Middle frontal gyrus (tissue), 1 donor: Measurements from ENCODE around the gene ASIC3.
"Not testable (repeated sequence)": the region's sequence is repeated elsewhere in the genome, so short reads cannot be mapped to it uniquely, and the experiment has no call there.

Experiments used
- DNase-seq: peaks from one replicate; pipeline ENCODE4 v3.0.0-alpha.2; 2015; ENCODE audit warnings: low spot score; ENCODE audit errors: extremely low spot score

Gene ASIC3

DNA sequence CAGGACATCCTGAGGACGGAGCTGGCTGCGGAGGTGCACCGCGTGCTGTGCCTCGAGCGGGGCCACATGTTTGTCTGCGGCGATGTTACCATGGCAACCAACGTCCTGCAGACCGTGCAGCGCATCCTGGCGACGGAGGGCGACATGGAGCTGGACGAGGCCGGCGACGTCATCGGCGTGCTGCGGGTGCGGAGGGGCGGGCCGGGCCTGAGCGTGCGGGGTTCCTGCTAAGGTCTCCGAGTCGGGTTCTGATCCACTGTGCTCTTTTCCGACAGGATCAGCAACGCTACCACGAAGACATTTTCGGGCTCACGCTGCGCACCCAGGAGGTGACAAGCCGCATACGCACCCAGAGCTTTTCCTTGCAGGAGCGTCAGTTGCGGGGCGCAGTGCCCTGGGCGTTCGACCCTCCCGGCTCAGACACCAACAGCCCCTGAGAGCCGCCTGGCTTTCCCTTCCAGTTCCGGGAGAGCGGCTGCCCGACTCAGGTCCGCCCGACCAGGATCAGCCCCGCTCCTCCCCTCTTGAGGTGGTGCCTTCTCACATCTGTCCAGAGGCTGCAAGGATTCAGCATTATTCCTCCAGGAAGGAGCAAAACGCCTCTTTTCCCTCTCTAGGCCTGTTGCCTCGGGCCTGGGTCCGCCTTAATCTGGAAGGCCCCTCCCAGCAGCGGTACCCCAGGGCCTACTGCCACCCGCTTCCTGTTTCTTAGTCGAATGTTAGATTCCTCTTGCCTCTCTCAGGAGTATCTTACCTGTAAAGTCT, 34.4 kb upstream of the ASIC3 start:
- DNase-seq, result peak; percentile 60

- no peak for DNase-seq
Measured at GRCh38 chr7:151014950-151015349, 33.4 kb upstream of the ASIC3 start.

- DNase-seq, result no peak
Measured at GRCh38 chr7:151015967-151016366, 32.4 kb upstream of the ASIC3 start.

GRCh38 chr7:151016505-151016904, 31.8 kb upstream of the ASIC3 start:
- DNase-seq, result no peak

GRCh38 chr7:151016942-151017341, 31.4 kb upstream of the ASIC3 start:
- DNase-seq, result no peak

GRCh38 chr7:151017370-151017952, 30.9 kb upstream of the ASIC3 start:
- no peak for DNase-seq

GRCh38 chr7:151017953-151018420, 30.3 kb upstream of the ASIC3 start:
- DNase-seq, result no peak

DNA sequence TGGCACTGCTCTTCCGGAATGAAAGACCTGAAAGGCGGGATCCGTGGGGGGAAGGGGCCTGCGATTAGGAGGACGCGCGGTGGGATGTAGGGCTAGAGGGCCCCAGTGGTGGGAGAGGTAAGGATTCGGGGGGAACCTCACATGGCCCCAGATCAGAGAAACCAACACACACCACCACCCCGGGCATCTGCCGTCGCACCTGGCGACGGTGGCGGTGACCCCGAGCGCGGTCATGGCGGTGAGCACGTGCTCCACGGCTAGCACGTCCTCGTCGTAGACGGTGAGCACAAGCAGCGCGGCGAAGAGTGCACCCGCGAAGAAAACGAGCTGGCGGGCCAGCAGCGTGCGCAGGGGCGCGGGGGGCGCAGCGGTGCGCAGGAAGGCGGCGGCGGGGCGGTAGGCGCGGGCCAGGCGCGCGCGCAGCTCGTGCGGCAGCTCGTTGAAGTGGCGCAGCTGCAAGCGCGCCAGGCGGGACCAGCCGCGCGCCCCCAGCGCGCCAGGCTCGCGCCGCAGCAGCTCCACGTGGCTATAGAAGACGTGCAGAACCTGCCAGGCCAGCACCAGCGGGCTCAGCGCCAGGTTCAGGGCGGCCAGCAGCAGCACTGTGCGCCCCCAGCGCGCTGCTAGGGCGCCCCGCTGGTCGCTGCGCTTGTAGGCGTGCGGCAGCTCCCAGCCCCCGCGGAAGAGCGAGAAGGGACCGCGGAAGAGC, 29.8 kb upstream of the ASIC3 start:
- DNase-seq, result no peak

GRCh38 chr7:151019130-151019447, 29.2 kb upstream of the ASIC3 start:
- DNase-seq, result no peak

- no peak for DNase-seq
Measured at GRCh38 chr7:151020231-151020630, 28.1 kb upstream of the ASIC3 start.

DNA sequence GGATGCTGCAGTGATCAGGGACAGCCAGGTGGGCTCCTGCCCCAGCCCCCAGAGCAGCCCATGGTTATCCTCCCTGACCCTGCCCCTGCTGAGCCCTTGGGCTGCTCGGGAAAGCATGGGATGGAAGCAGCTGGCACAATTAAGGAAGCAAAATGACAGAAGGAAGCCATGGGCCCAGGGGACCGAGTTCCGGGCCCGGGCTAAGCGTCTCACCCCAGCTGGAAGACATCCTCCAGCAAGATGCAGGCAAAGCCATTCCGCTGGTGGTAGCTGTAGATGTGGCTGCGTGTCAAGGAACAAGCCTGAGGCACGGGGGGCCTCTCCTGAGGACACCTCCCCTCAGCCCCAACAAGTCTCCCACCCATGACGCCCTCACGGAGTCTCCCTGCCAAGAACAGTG, 25.1 kb upstream of the ASIC3 start:
- DNase-seq, result no peak

DNA sequence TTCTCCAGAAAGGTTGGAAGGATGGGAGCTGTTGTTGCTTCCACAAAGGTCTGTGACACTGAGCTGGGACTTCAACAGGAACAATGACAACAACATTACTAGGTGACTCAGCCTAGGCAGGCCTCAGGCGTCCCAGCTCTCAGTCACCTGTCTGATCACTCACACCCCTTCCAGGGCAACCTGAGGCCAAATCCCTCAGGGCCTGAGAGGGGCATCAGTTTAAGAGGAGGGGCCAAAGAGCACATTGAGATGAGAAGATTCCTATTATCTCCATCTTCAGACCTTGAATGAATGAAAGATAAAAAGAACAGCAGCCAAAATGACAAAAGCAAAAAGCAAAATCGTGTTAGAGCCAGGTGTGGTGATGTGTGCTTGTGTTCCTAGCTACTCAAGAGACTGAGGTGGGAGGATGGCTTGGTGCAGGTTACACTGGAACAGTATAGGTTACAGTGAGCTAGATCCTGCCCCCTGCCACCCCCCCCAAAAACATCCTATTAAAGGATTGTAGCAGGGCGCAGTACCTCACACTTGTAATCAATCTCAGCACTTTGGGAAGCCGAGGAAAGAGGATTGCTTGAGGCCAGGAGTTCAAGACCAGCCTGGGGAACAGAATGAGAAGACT, 23.8 kb upstream of the ASIC3 start, which contains the start of gene ATG9B:
TSS of gene ATG9B (minus strand) at position 60 of the 622 bp plus-strand sequence. CDS start 71 bp downstream, outside the sequence.
- DNase-seq, result no peak

DNA sequence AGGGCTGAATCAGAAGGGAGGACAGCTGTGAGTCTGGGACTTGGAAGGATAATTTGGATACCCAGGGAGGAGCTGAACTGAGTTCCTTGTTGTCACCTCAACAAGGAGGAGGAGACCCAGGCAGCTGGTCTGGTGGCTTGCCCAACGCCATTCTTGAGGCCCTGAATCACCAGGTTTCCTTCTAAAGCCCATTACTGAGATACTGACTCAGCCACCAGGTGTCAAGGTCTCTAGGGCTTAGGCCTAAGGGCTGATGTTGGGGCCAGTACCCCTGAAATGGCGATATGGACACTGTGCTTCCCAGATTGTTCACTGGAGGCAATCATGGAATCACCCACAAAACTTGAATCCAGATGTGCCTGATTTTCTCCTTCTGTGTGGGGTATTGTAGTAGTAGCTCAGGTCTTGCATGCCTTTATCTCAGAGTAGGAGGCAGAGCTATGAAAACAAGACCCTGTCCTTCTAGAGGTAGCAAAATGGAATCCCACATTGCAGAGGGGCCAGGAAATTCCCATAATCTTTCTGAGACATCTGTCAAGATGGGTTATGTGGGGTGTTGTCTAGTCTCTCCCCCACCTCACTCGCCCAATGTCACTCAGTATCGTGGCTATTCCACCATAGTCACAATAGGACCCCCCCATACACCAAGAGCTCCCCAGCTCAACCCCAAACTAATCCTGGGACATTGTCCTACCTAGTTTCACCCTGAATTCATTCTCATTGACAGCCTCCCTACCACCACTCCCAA, 22.2 kb upstream of the ASIC3 start:
- DNase-seq, result no peak

DNA sequence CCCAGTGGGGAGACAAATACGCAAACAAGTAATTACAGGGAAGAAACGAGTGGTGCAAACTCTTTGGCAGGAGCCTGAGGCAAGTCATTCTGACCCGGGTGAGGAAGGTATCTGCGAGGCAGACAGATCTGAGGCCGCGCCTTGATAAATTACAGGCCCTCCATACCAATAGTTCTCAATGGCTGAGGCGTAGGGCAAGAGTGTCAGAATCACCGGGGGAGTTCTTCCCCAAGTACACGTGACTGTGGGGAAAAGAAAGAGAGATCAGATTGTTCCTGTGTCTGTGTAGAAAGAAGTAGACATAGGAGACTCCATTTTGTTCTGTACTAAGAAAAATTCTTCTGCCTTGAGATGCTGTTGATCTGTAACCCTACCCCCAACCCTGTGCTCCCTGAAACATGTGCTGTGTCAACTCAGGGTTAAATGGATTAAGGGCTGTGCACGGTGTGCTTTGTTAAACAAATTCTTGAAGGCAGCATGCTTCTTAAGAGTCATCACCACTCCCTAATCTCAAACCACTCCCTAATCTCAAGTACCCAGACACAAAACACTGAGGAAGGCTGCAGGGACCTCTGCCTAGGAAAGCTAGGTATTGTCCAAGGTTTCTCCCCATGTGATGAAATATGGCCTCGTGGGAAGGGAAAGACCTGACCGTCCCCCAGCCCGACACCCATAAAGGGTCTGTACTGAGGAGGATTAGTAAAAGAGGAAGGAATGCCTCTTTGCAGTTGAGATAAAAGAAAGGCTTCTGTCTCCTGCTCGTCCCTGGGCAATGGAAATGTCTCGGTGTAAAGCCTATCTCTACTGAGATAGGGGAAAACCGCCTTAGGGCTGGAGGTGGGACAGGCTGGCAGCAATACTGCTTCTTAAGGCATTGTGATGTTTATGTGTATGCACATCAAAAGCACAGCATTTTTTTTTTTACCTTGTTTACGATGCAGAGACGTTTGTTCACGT, 21.3 kb upstream of the ASIC3 start:
- not testable (repeated sequence) for DNase-seq

DNA sequence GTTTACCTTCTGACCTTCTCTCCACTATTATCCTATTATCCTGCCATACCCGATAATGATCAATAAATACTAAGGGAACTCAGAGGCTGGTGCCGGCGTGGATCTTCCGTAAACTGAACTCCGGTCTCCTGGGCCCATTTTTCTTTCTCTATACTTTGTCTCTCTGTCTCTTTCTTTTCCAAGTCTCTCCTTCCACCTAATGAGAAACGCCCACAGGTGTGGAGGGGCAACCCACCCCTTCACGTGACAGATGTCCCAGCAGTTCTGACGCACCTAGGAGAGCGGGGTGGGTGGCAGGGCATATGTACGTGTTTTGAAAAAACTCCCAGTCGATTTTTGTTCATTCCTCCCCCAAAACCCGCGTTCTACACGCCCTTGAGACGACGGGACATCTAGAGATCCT, 20.6 kb upstream of the ASIC3 start:
- not testable (repeated sequence) for DNase-seq

GRCh38 chr7:151028131-151028947, 20.0 kb upstream of the ASIC3 start, which contains the start of gene ABCB8:
ABCB8 (plus strand) TSS chr7:151028450; CDS start chr7:151028516, 66 bp downstream.
- peak; percentile 93 for DNase-seq

- no peak for DNase-seq
Measured at GRCh38 chr7:151028948-151029501, 19.3 kb upstream of the ASIC3 start.

DNA sequence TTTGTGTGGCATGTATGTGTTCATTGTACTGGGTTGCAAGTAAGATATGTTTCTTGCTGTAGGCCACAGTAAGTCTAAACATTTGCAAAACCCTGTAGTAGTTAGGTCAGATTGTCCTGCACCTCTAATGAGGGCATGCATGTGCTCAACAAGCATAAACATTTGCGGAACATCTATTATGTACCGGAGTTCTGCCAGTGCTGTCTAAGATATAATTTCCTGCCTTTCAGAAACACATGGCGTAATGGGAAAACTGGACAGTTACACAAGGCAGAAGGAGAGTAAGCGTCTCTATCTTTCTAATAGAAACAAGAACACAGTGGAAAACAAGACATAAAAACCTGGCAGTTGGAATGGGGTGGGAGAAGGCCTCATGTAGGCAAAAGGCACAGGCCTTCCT, 17.3 kb upstream of the ASIC3 start:
- DNase-seq, result no peak
